NCI-H345 treated with DMSO at 0.1 percent for 48 hours (cell line): ENCODE results near the gene SERPINB10.
"Not testable (repeated sequence)": the region's sequence is repeated elsewhere in the genome, so short reads cannot be mapped to it uniquely, and the experiment has no call there.

Experiments used
- DNase-seq: peaks from one replicate; lab custom pipeline; 2025; ENCODE audit not compliant: unreplicated experiment; lab: John Stamatoyannopoulos, UW

The SERPINB10 gene

GRCh38 chr18:63940543-63941050 lies 32.8 kb downstream of the SERPINB10 start:
- DNase-seq = not testable (repeated sequence)

GRCh38 chr18:63947051-63947790 lies 39.5 kb downstream of the SERPINB10 start:
- DNase-seq = no peak

GRCh38 chr18:63949068-63949737 lies 41.4 kb downstream of the SERPINB10 start, which contains the start of gene HMSD:
TSS of gene HMSD (plus strand) at chr18:63949301. CDS start at chr18:63953456, 4,155 bp downstream.
- DNase-seq = peak; percentile 72

GRCh38 chr18:63951302-63951705 lies 43.5 kb downstream of the SERPINB10 start:
- DNase-seq = no peak

GRCh38 chr18:63953811-63954210 lies 46.1 kb downstream of the SERPINB10 start:
- no peak for DNase-seq

- no peak for DNase-seq
These were observed 49.0 kb downstream of the SERPINB10 start for GRCh38 chr18:63956755-63957154.

GRCh38 chr18:63960891-63961290 lies 53.1 kb downstream of the SERPINB10 start:
- DNase-seq = no peak

- DNase-seq = no peak
These were observed 53.8 kb downstream of the SERPINB10 start for GRCh38 chr18:63961435-63961980.

GRCh38 chr18:63962137-63962536 lies 54.4 kb downstream of the SERPINB10 start:
- no peak for DNase-seq

GRCh38 chr18:63963615-63964256 lies 56.0 kb downstream of the SERPINB10 start:
- DNase-seq = peak; percentile 10

- DNase-seq = no peak
These were observed 57.1 kb downstream of the SERPINB10 start for GRCh38 chr18:63964908-63965307.

- no peak for DNase-seq
These were observed 58.1 kb downstream of the SERPINB10 start for GRCh38 chr18:63965716-63966330.

GRCh38 chr18:63969942-63970808 lies 62.4 kb downstream of the SERPINB10 start, which contains the start of gene SERPINB8:
TSS of gene SERPINB8 (plus strand) at chr18:63970081. CDS start at chr18:63978309, 8,228 bp downstream.
- peak; percentile 87 for DNase-seq

- DNase-seq = no peak
These were observed 63.0 kb downstream of the SERPINB10 start for GRCh38 chr18:63970809-63971205.

- no peak for DNase-seq
These were observed 63.7 kb downstream of the SERPINB10 start for GRCh38 chr18:63971320-63972001.

- DNase-seq = no peak
These were observed 64.2 kb downstream of the SERPINB10 start for GRCh38 chr18:63972002-63972376.

- no peak for DNase-seq
These were observed 67.2 kb downstream of the SERPINB10 start for GRCh38 chr18:63974991-63975390.

GRCh38 chr18:63975628-63976027 lies 67.9 kb downstream of the SERPINB10 start:
- DNase-seq = no peak

- DNase-seq = no peak
These were observed 69.3 kb downstream of the SERPINB10 start for GRCh38 chr18:63977040-63977439.
